Stimulated activated CD4-positive, alpha-beta T cell treated with anti-CD3 and anti-CD28 coated beads, TNF-alpha, amount 100 ng/mL, for 4 hours (primary cell): ENCODE results near the gene BPGM.

Source experiments
- DNase-seq, 3 experiments: peaks; one replicate each; pipeline ENCODE4 v3.0.0-alpha.2; 2020; ENCODE audit warnings: low read depth in 3 of 3

BPGM gene

GRCh38 chr7:134646425-134647305 lies at the start of gene BPGM:
Gene BPGM (plus strand): TSS chr7:134646853. CDS start chr7:134661508, 14,655 bp downstream.
- DNase-seq, result peak; percentile 75 to 94 (median 94)

DNA sequence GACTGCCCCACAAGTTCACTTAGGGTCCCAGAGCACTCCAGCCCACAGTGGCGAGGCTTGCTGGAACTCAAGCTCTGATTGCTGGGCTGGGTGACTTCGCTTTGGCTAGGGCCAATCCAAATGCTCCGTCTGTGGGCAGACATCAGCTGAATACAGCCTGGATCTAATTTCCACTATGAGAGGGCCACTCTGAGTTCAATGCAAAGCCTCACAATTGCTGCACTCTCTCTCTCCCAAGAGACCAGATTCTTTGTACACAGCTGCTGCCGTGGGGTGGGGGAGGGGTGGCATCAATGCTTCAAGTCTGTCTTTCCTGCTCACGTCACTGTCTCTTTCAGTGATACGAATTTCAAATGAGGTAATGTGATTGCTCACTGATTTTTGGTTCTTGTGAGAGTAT lies 47.3 kb upstream of the BPGM start:
- DNase-seq, result no peak

DNA sequence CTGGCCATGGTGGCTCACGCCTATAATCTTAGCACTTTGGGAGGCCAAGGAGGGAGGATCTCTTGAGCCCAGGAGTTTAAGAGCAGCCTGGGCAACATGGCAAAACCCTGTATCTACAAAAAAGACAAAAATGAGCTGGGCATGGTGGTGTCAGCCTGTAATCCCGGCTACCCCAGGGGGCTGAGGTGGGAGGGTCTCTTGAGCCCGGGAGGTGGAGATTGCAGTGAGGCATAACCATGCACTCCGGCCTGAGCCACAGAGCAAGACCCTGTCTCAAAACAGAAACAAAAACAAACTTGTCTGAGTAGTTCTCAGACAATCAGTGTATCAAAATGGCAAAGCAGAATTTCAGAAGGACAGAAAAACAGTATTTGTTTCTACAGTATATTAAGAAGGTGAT lies 45.2 kb upstream of the BPGM start:
- DNase-seq, result no peak

GRCh38 chr7:134602881-134603451 lies 43.7 kb upstream of the BPGM start:
- DNase-seq, result no peak

DNA sequence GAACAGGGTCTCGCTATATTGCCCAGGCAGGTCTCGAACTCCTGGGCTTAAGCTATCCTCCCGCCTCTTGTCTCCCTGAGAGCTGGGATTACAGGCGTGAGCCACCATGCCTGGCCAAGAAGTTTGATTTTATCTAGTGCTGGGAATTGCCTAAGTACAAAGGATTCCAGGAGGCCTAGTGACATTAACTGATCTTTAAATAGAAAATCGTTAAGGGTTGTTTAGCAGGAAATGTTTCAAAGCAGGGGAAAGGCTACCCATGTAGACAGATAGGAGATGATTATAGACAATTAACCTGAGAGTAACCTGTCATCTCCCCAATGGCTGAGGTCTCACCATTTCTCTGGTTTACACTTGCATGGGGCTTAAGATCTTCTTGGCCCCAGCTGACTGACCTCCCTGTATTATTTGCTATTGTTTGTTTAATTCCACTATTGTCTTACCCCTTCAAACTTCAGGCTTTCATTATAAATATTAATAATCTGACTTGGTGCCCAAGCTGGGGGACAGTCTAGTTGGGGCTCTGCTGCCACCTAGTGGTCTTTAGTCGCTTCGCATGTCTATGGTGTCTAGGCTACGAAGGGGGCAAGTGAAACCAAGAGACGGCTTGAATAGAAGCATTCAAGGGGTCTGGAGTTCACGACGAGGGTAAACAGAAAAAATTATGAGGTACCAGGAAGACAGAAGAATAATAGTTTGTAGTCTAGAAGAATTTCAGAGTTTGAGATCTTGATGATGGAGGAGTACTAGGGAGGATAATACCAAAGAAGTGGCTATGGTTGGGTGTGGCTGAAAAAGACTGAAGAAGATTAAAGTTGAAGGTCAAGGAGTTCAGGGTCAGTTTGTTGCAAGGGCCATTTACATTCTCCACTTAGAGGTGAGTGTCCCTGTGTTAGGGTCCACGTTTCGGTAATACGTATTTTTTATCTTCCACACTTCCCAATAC lies 40.4 kb upstream of the BPGM start:
- DNase-seq, result peak; percentile 4 to 14 (median 12)

GRCh38 chr7:134611611-134612151 lies 35.0 kb upstream of the BPGM start:
- no peak for DNase-seq

- no peak for DNase-seq
These were observed 34.5 kb upstream of the BPGM start for GRCh38 chr7:134612197-134612596.

GRCh38 chr7:134613623-134614347 lies 32.9 kb upstream of the BPGM start:
- DNase-seq, result no peak

DNA sequence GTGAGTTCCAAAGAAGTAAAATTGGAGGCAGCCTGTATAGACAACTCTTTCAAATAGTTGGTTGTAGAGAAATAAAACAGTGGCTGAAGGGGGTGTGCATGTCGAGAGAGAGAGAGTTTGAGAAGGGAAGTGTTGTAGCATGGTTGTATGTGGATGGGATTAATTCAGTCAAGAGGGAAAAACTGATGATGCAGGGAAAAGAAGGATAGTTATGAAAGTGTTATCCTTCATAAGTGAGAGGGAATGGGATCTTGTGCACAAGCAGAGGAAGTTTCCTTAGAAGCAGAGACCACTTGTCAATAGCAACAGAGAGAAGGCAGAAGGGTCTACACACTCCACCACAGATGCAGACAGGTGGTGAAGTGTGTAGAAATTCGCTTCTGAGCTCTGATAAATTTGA lies 30.0 kb upstream of the BPGM start:
- no peak for DNase-seq

DNA sequence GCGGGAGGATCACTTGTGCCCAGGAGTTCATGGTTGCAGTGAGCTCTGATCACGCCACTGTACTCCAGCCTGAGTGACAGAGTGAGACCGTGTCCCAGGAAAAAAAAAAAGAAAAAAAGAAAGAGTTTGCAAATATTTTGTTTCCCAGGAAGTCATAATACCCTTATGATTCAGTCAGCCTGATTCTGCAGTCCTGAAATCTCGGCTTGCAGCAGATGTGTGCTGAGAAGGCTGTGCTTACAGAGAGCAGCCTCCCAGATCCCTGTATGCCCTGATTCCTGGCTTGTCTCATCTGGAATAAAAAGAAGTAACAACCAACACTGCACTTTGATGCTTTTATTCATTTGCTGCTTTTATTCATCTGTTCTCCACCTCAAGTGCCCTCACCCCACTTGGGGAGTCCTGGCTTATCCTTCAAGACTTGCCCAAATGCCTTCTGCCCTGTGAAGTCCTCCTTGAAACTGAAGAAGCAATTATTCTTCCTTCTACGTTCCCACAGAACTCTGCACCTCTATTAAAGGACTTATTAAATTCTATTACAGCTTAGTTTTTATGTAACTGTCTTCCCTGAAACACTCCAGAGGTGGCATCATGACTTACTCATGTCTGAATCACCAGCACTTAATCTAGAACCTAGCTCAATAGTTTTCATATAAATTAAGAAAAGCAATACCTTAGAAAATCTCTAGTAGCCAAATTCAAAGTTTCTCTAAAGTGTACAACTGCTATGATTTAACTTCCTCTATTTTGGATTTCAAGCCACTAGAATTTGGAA lies 27.7 kb upstream of the BPGM start:
- DNase-seq, result no peak

- no peak for DNase-seq
These were observed 26.9 kb upstream of the BPGM start for GRCh38 chr7:134619627-134620331.

DNA sequence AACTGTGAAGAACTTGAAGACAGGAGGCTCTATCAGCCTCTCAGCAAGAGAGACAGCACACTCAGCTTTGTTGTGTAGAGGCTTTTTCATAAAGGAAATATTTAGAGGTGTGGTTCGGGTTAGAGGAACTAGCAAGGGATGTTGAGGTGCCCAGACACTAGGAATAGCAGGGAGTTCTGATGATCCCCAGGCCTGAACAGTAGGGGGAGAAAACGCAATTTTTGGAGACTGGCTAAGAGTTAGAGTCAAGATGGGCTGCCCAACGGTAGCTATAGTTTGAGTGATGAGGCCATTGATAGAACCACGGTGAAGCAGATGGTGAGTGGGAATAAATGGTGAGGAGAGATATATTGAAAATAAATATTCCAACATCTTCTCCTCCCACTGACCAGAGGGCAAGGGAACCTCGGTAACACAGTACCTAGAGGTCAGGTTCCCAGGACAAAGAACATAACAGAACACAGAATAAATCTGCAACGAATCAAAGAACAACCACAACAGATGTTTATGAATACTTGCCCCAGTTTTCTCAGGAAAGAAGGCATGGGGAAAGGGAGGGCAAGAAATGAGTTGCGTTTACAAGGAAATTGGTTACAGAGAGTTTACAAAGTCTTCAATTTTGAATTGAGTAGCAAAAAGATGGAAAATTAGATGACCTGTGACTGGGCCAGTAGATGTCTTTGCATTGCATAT lies 24.2 kb upstream of the BPGM start:
- no peak for DNase-seq

GRCh38 chr7:134623193-134623592 lies 23.5 kb upstream of the BPGM start:
- no peak for DNase-seq

DNA sequence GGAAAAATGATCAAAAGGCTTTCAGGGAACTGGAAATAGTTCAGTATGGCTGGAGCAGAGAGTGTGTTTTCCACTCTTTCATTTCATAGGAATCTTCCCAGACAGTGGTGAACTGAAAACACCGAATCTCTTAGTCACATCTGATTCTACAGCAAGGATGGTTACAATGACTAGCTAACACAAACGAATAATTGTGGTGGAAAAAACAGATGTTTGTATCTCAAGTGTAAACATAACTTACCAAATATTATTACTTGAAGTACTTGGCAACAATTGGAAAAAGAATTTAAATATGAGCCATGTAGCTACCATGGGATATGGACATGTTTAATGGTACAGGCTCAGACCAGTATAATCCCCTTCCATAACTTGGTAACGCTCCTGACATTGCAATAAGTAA lies 21.1 kb upstream of the BPGM start:
- DNase-seq, result no peak

DNA sequence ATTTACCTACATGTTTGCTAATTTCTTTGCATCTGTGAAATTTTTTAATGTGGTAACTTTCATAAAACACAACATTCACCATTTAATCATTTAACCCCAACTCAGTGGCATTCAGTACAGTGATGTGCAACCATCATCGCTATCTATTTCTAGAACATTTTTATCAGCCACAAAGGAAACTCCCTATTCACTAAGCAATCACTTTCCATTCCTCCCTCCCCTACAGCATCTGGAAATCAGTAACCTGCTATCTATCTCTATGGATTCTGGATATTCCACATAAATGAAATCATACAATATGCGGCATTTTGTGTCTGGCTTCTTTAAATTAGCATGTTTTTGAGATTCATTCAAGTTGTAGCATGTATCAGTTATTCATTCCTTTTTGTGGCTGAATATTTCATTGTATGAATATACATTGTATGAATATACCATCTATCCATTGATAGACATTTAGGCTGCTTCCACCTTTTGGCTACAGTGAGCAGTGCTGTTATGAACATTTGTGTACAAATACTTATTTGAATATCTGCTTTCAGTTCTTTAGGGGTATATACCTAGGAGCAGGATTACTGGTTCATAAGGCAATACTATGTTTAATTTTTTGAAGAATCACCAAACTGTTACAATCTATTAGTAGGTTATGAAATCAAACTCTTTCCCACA lies 19.4 kb upstream of the BPGM start:
- no peak for DNase-seq

- DNase-seq, result no peak
These were observed 18.9 kb upstream of the BPGM start for GRCh38 chr7:134627775-134628153.

GRCh38 chr7:134629445-134629844 lies 17.2 kb upstream of the BPGM start:
- DNase-seq, result no peak

GRCh38 chr7:134630237-134630636 lies 16.4 kb upstream of the BPGM start:
- no peak for DNase-seq

DNA sequence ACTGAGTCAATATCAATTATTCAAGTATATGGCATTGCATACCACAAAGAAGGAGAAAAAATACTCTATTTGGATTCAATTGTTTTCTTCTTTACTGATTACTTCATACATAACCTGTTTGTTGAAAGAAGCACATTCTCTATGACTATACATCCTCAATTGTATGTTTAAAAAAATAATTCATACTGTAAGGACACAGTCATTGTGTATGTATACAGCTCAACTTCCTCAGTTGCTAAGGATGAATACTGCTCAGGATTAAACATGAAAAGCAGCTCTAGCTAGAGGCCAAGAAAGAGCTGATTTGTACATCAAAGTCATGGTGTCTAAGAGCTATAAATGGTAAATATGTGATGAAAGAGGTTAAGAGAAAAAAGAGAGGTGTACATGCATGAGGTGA lies 15.8 kb upstream of the BPGM start:
- no peak for DNase-seq
